Retinal pigment epithelial cell (primary cell): ENCODE results near the gene CLSTN1.
"Not testable (repeated sequence)": the region's sequence is repeated elsewhere in the genome, so short reads cannot be mapped to it uniquely, and the experiment has no call there.

ENCODE experiments used
- DNase-seq: peaks from one replicate; pipeline ENCODE4 v3.0.0-alpha.2; 2010; ENCODE audit warnings: low read depth
- H3K4me3 ChIP-seq: 2 replicates; pipeline ENCODE4 v1.5.1; 2011; ENCODE audit warnings: mild to moderate bottlenecking, low read length, control low read depth, moderate library complexity
- CTCF ChIP-seq: conservative IDR thresholded peaks from 2 replicates; pipeline ENCODE4 v1.5.1; 2011; ENCODE audit warnings: low read depth, low read length, control low read depth, inconsistent platforms

CLSTN1 gene

GRCh38 chr1:9811239-9811966 lies 12.4 kb downstream of the CLSTN1 start:
- no peak for DNase-seq
- no peak overlapping the region for H3K4me3 ChIP-seq
- no peak for TF ChIP-seq CTCF

- no peak for TF ChIP-seq CTCF
- DNase-seq: no peak
- no peak overlapping the region for H3K4me3 ChIP-seq
Observed at GRCh38 chr1:9809100-9809510, 14.7 kb downstream of the CLSTN1 start.

GRCh38 chr1:9808459-9808858 lies 15.3 kb downstream of the CLSTN1 start:
- H3K4me3 ChIP-seq: no peak overlapping the region
- no peak for TF ChIP-seq CTCF
- DNase-seq: no peak

- no peak overlapping the region for H3K4me3 ChIP-seq
- DNase-seq: no peak
- TF ChIP-seq CTCF: no peak
Observed at GRCh38 chr1:9807541-9807940, 16.2 kb downstream of the CLSTN1 start.

- not testable (repeated sequence) for H3K4me3 ChIP-seq, DNase-seq
Observed at GRCh38 chr1:9805972-9806371, 17.8 kb downstream of the CLSTN1 start.

- no peak for DNase-seq
- H3K4me3 ChIP-seq: no peak overlapping the region
Observed at GRCh38 chr1:9805006-9805508, 18.7 kb downstream of the CLSTN1 start.

GRCh38 chr1:9803003-9803918 lies 20.5 kb downstream of the CLSTN1 start:
- DNase-seq, H3K4me3 ChIP-seq: not testable (repeated sequence)

More at GRCh38 chr1:9805006-9805508, 18.7 kb downstream of the CLSTN1 start:
- no peak for TF ChIP-seq CTCF

GRCh38 chr1:9801909-9802308 lies 21.9 kb downstream of the CLSTN1 start:
- no peak for DNase-seq
- no peak for TF ChIP-seq CTCF
- H3K4me3 ChIP-seq: no peak overlapping the region
